Left renal pelvis (tissue), 4 donors: ENCODE data around the gene ARHGAP9. TPM values are rescaled to one million over a fixed set of nuclear protein-coding genes. Genes with fewer than 3 reads are reported as not detected.
"Not testable (repeated sequence)": the region's sequence is repeated elsewhere in the genome, so short reads cannot be mapped to it uniquely, and the experiment has no call there.

Experiments used
- DNase-seq, 4 donors: peaks; one replicate each; pipeline ENCODE4 v3.0.0-alpha.2; 2013; ENCODE audit warnings: low read depth in 4 of 4, low spot score in 3 of 4
- polyA plus RNA-seq, 4 donors: library from polyadenylated mRNA; unstranded; fragments of 120-200 nt; gene quantifications; one replicate each; pipeline ENCODE4 v1.2.1, GENCODE V29; 2013; ENCODE audit not compliant: insufficient read length in 4 of 4

Gene ARHGAP9
- polyA plus RNA-seq, 4 donors = 1.9 to 5.5 (median 2.9) TPM

GRCh38 chr12:57518176-57518919 lies 38.7 kb upstream of the ARHGAP9 start:
- DNase-seq = no peak

GRCh38 chr12:57517718-57518117 lies 38.1 kb upstream of the ARHGAP9 start:
- DNase-seq = not testable (repeated sequence)

DNA sequence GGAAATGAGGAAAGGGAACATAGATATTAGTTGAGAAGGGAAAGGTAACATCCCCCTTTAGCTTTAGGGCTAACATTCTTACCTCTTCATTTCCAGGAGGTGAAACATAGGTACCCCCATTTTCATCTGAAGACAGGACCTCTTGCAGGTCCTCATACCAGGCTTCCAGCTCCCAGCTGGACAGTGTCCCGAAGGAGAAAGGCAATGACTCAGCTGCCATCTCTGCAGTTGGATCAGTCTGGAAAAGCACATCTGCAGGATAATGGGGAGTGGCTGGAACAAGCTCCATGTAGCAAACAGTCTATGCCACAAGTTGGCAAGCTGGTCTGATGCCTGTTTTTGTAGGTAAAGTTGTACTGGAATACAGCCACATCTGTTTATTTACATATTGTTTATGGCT lies 37.5 kb upstream of the ARHGAP9 start:
- no peak for DNase-seq

- no peak for DNase-seq
Observed at GRCh38 chr12:57516617-57517153, 37.0 kb upstream of the ARHGAP9 start.

- no peak for DNase-seq
Observed at GRCh38 chr12:57515934-57516541, 36.4 kb upstream of the ARHGAP9 start.

DNA sequence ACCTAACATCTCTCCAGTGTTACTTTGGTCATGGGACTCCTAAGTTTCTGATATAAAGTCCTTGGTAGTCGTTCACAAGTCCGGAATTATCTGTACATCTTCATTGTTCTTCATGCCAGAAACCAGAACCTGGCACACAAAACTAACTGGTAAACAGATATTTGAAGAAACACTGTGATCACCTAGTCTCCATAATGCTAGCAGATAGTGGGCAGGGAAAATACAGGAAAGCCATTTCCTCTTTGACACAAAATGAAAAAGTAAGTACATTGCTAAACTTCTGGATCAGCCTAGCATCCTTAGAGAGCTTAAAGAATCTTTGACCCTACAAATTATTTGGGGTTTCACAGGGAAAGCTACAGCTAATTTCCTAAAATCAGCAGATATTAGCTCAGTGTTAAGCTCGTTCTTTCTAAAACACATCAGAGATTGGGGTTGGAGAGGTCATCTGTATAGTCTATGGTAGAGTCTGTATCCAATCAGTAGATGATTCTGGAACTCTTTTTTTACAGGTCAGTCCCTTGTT lies 35.8 kb upstream of the ARHGAP9 start:
- DNase-seq = no peak

GRCh38 chr12:57514720-57515407 lies 35.2 kb upstream of the ARHGAP9 start:
- no peak for DNase-seq

GRCh38 chr12:57514246-57514645 lies 34.6 kb upstream of the ARHGAP9 start:
- DNase-seq = not testable (repeated sequence)

GRCh38 chr12:57513677-57514076 lies 34.0 kb upstream of the ARHGAP9 start:
- not testable (repeated sequence) for DNase-seq

DNA sequence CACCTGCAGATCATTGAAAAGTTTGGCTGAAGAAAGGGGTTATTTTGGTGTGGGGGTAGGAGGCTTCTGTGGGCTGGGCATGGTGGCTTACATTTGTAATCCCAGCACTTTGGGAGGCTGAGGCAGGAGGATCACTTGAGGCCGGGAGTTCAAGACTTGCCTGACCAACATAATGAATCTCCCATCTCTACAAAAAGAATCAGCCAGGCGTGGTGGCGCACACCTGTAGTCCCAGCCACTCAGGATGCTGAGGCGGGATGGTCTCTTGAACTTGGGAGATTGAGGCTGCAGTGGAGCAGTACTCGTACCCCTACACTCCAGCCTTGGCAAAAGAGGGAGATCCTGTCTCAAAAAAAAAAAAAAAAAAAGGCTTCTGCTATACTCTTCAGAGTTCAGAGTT lies 33.6 kb upstream of the ARHGAP9 start:
- DNase-seq = no peak

GRCh38 chr12:57512665-57513064 lies 33.0 kb upstream of the ARHGAP9 start:
- DNase-seq = no peak

- DNase-seq = no peak
Observed at GRCh38 chr12:57511588-57512325, 32.1 kb upstream of the ARHGAP9 start.

- no peak for DNase-seq
Observed at GRCh38 chr12:57511161-57511560, 31.5 kb upstream of the ARHGAP9 start.

DNA sequence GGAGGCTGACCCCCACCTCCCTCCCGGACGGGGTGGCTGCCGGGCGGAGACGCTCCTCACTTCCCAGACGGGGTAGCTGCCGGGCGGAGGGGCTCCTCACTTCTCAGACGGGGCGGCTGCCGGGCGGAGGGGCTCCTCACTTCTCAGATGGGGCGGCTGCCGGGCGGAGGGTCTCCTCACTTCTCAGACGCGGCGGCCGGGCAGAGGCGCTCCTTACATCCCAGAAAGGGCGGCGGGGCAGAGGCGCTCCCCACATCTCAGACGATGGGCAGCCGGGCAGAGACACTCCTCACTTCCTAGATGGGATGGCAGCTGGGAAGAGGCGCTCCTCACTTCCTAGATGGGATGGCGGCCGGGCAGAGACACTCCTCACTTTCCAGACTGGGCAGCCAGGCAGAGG lies 28.1 kb upstream of the ARHGAP9 start:
- not testable (repeated sequence) for DNase-seq

DNA sequence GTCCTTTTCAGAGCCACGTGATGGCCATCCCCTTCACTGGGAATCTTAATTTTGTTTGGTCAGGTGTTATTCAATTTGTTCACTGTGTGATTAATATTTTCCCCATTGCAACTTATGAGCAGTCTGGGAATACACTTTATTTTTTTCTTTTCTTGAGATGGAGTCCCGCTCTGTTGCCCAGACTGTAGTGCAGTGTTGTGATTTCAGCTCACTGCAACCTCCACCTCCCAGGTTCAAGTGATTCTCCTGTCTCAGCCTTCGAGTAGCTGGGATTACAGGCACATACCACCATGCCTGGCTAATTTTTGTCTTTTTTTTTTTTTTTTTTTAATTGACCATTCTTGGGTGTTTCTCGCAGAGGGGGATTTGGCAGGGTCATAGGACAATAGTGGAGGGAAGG lies 26.9 kb upstream of the ARHGAP9 start:
- DNase-seq = not testable (repeated sequence)

DNA sequence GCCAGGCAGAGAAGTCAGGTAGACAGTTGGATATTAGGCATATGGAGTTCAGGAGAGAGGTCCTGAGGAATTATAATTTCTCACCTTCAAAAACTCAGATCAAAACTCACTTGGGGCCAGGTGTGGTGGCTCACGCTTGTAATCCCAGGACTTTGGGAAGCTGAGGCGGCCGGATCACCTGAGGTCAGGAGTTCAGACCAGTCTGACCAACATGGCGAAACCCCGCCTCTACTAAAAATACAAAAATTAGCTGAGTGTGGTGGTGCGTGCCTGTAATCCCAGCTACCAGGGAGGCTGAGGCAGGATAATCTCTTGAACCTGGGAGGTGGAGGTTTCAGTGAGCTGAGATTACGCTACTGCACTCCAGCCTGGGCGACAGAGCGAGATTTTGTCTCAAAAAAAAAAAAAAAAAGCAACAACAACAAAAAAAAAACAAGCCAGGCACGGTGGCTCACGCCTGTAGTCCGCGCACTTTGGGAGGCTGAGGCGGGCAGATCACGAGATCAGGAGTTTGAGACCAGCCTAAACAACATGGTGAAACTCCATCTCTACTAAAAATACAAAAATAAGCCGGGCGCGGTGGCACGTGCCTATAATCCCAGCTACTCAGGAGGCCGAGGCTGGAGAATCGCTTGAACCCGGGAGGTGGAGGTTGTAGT lies 22.8 kb upstream of the ARHGAP9 start:
- not testable (repeated sequence) for DNase-seq

GRCh38 chr12:57500213-57500612 lies 20.5 kb upstream of the ARHGAP9 start:
- no peak for DNase-seq

DNA sequence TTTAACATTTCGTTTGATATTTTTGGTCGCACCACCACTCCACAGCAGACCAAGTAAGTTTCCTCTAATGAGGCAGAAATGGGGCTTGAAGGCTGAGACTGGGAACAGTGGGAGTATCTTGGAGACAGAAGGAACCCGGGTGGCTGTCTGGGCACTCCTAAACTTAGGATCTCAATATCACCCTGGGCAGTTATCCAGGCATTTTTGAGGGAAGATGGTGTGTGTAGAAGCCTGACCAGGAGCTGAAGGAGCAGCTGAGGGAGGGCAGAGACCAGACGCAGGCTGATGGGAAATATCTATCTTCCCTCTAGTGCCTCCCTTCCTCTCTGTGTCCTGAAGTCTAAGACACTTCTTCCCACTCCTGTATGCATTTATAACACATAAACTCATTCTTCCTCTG lies 18.9 kb upstream of the ARHGAP9 start:
- DNase-seq = no peak

DNA sequence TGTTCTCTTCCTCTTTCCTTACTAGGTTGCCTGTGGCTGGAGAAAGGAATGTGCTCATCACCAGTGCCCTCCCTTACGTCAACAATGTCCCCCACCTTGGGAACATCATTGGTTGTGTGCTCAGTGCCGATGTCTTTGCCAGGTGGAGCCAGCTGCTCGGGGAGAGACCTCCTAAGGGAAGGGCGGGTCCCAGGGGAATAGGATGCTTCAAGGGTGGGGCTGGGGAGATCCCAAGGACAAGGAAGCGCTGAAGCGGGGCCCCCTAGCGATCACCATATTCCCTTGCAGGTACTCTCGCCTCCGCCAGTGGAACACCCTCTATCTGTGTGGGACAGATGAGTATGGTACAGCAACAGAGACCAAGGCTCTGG lies 18.5 kb upstream of the ARHGAP9 start:
- DNase-seq = no peak
